BLaER1 treated with 17β-estradiol and CSF1 and Interleukin-3, amounts not matched to agents 10 nM and 100 nM (cell line): ENCODE data around the gene PTPRZ1.

Experiments
- H3K27ac ChIP-seq, 11 experiments: shearing (Covaris generic); formaldehyde crosslinking; 2 replicates each; pipeline ENCODE4 v1.8.1; 2022
- H3K27me3 ChIP-seq, 11 experiments: shearing (Covaris generic); formaldehyde crosslinking; 2 replicates each; pipeline ENCODE4 v1.8.1; 2022
- H3K36me3 ChIP-seq, 11 experiments: shearing (Covaris generic); formaldehyde crosslinking; 2 replicates each; pipeline ENCODE4 v1.8.1; 2022
- H3K4me1 ChIP-seq, 10 experiments: shearing (Covaris generic); formaldehyde crosslinking; 2 replicates each; pipeline ENCODE4 v1.8.1; 2022
- H3K4me2 ChIP-seq, 11 experiments: shearing (Covaris generic); formaldehyde crosslinking; 2 replicates each; pipeline ENCODE4 v1.8.1; 2022
- H3K4me3 ChIP-seq, 10 experiments: shearing (Covaris generic); formaldehyde crosslinking; 2 replicates each; pipeline ENCODE4 v1.8.1; 2022
- H3K9ac ChIP-seq, 11 experiments: shearing (Covaris generic); formaldehyde crosslinking; 2 replicates each; pipeline ENCODE4 v1.8.1; 2022
- H3K9me3 ChIP-seq, 11 experiments: shearing (Covaris generic); formaldehyde crosslinking; replicated peaks in 1 of 11; 2 replicates each; pipeline ENCODE4 v1.8.1; 2022
- H4K20me1 ChIP-seq, 11 experiments: shearing (Covaris generic); formaldehyde crosslinking; 2 replicates each; pipeline ENCODE4 v1.8.1; 2022
- Cebpa-rat ChIP-seq, 11 experiments: shearing (Covaris generic); IDR thresholded peaks; 2 replicates each; pipeline ENCODE4 v1.8.1; 2022

PTPRZ1 gene

GRCh38 chr7:121938429-121938996 is 65.6 kb downstream of the PTPRZ1 start:
- TF ChIP-seq Cebpa-rat (IDR thresholded peaks at IDR 0.05): no peak
- Histone ChIP-seq H3K36me3 (no peaks in the 10 kb centered on the region), H3K27me3 (no peaks in the 10 kb centered on the region), H3K4me3 (no peak overlapping the region), H3K4me1 (no peaks in the 10 kb centered on the region), H3K4me2 (no peak overlapping the region), H4K20me1 (no peaks in the 10 kb centered on the region), H3K9ac (no peak overlapping the region), H3K27ac (no peak overlapping the region), H3K9me3 (no peaks in the 10 kb centered on the region)

GRCh38 chr7:121940918-121941317 is 68.0 kb downstream of the PTPRZ1 start:
- Histone ChIP-seq H3K36me3 (no peaks in the 10 kb centered on the region), H3K27ac (no peak overlapping the region), H3K9ac (no peak overlapping the region), H3K4me2 (no peak overlapping the region), H3K27me3 (no peaks in the 10 kb centered on the region), H3K4me3 (no peak overlapping the region), H3K4me1 (no peaks in the 10 kb centered on the region), H4K20me1 (no peaks in the 10 kb centered on the region), H3K9me3 (no peaks in the 10 kb centered on the region)
- TF ChIP-seq Cebpa-rat (IDR thresholded peaks at IDR 0.05): no peak

DNA sequence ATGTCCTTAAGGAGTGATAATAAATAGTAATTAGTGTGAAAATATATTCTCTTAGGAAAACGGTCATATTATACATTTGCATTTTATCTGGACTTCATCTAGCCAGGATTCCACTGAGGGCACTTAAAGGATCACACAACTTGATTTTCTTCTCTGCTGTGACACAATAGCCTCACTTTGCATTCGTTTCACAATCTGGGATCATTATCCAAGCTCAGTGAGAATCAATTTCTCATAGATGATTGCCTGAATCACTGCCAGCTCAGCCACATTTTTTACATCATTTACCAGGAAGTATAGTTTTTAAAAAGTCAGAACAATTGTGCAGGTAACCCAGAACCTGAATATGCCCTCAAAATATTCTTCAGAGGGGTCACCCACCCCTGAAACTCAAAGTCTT is 68.9 kb downstream of the PTPRZ1 start:
- TF ChIP-seq Cebpa-rat (IDR thresholded peaks at IDR 0.05): no peak
- Histone ChIP-seq H3K4me3 (no peak overlapping the region), H3K27me3 (no peaks in the 10 kb centered on the region), H4K20me1 (no peaks in the 10 kb centered on the region), H3K27ac (no peak overlapping the region), H3K4me1 (no peaks in the 10 kb centered on the region), H3K36me3 (no peaks in the 10 kb centered on the region), H3K4me2 (no peak overlapping the region), H3K9me3 (no peaks in the 10 kb centered on the region), H3K9ac (no peak overlapping the region)

DNA sequence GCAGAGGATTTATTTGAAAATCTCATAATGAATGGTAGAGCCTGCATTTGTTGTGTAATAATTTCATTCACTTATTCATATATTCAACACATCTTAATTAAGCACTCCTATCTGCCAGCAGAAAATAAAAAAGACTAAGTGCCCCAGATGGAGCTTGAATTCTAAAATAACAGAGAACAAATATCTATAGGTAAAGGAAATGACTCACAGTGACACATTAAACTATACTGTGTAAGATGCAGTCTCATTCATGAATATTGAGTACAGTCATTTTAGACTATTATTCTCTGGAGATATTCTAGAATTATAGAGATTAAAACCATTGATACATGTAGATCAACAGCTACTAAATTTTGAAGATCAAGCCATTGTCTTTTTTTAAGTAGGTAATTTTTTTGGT is 72.1 kb downstream of the PTPRZ1 start:
- no peaks in the 10 kb centered on the region for H3K9me3 ChIP-seq
- H3K4me1 ChIP-seq: no peaks in the 10 kb centered on the region
- H3K27me3 ChIP-seq: no peaks in the 10 kb centered on the region
- H3K4me2 ChIP-seq: no peak overlapping the region
- TF ChIP-seq Cebpa-rat (IDR thresholded peaks at IDR 0.05): no peak
- no peak overlapping the region for H3K9ac ChIP-seq
- H3K4me3 ChIP-seq: no peak overlapping the region
- no peak overlapping the region for H3K27ac ChIP-seq
- no peaks in the 10 kb centered on the region for H4K20me1 ChIP-seq
- H3K36me3 ChIP-seq: no peaks in the 10 kb centered on the region

DNA sequence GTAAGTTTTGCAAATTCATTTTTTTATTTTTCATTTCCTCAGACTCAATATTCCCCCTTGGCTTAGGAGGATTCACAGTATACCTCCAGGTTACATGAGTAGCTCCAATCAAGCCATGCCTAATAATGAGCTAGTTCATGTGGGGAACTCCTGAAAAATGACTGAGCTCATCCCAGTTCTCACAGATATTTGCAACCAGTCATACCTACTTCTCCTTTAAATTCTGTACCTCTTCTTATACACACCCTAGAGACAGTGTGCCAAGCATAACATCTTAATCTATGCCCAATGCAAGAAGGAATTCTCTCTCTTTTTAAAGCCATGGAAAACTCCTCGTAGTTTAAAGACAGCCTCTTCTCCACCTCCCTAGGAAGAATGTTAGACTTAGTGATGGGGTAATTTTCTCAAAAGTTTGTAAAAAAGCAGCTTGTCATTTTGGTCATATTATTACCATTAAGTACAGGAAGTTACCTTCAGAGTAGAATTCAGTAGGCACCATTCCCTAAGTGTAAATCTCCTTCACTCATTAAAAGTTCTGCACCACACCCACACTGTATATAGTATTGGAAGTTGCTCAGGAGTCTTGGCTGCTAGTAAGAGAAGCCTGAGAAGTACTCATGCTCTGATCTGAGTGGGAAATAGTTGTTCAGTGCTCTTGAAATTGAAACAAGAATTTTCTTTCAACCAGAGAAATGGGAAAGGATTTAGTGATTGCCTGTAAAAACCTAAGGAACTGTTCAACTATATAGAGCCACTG is 72.7 kb downstream of the PTPRZ1 start:
- Histone ChIP-seq H3K27me3 (no peaks in the 10 kb centered on the region), H3K9me3 (no peaks in the 10 kb centered on the region), H3K4me1 (no peaks in the 10 kb centered on the region), H4K20me1 (no peaks in the 10 kb centered on the region), H3K4me2 (no peak overlapping the region), H3K9ac (no peak overlapping the region), H3K36me3 (no peaks in the 10 kb centered on the region), H3K27ac (no peak overlapping the region), H3K4me3 (no peak overlapping the region)
- TF ChIP-seq Cebpa-rat (IDR thresholded peaks at IDR 0.05): no peak

DNA sequence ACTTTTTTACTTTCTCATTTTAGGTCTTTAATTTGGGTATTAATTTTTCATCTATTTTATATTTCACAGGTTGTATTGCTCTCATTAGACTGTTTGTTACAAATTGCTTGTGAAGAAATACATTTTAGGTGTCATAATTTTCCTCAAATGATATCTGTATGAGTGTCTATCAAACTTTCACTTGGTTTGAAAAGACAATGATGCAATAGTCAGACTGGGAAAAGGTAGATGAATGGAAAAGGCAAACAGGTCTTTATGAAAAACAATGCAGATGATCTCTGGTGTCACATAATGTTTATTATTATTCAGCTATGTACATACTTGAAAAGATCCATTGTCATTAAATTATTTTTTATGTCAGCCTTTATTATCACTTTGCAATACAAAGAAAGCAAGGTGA is 80.2 kb downstream of the PTPRZ1 start:
- no peak overlapping the region for H3K27ac ChIP-seq
- peak overlapping the region in 7 of 11 experiments; percentile 10 to 50 (median 31); a peak in 8 of 22 replicates for H3K4me2 ChIP-seq
- no peak overlapping the region for H3K9ac ChIP-seq

DNA sequence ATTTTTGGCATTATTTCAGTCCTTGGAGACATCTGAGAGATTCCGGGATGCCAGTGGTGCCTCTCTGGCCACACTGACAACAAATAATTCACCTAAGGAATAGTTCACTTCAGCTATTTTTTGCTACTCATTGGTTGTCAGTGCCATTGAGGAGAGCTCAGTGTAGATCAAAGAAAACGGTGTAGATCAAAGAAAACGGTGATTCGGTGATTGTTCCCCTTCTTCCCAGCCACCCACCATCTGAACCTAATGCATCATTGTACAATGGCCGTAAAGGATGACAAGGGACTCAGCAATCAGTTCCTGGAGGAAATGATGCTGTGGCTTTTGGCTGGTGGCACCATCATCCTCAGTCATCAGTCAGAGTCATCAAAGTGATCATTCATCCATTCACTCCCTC is 80.6 kb downstream of the PTPRZ1 start:
- H3K9me3 ChIP-seq: 0 out of 22 replicates have a peak, but pooled peaks cover 0 to 3% (median 0%) of the 10 kb centered on the region in 11 experiments
- H3K4me1 ChIP-seq: peaks cover 22 to 55% (median 47%) of the 10 kb centered on the region in 10 experiments
- no peaks in the 10 kb centered on the region for H3K36me3 ChIP-seq
- H3K27ac ChIP-seq: no peak overlapping the region
- no peak overlapping the region for H3K9ac ChIP-seq
- H3K4me2 ChIP-seq: peak overlapping the region in 8 of 11 experiments; percentile 10 to 50 (median 24); a peak in 12 of 22 replicates
- H3K27me3 ChIP-seq: no peaks in the 10 kb centered on the region
- no peak for TF ChIP-seq Cebpa-rat (IDR thresholded peaks at IDR 0.05)
- H3K4me3 ChIP-seq: no peak overlapping the region
- H4K20me1 ChIP-seq: no peaks in the 10 kb centered on the region

More for the DNA sequence above, 80.2 kb downstream of the PTPRZ1 start:
- Histone ChIP-seq H3K27me3 (no peaks in the 10 kb centered on the region), H4K20me1 (no peaks in the 10 kb centered on the region), H3K4me1 (peaks cover 19 to 51% (median 44%) of the 10 kb centered on the region in 10 experiments), H3K36me3 (no peaks in the 10 kb centered on the region), H3K4me3 (no peak overlapping the region), H3K9me3 (0 out of 22 replicates have a peak, but pooled peaks cover 0 to 3% (median 0%) of the 10 kb centered on the region in 11 experiments)
- TF ChIP-seq Cebpa-rat (IDR thresholded peaks at IDR 0.05): no peak

GRCh38 chr7:121954803-121955202 is 81.8 kb downstream of the PTPRZ1 start:
- no peaks in the 10 kb centered on the region for H3K36me3 ChIP-seq
- TF ChIP-seq Cebpa-rat (IDR thresholded peaks at IDR 0.05): no peak
- H3K4me1 ChIP-seq: peaks cover 22 to 67% (median 52%) of the 10 kb centered on the region in 10 experiments
- no peak overlapping the region for H3K4me3 ChIP-seq
- H3K27me3 ChIP-seq: no peaks in the 10 kb centered on the region
- 0 out of 22 replicates have a peak, but pooled peaks cover 0 to 3% (median 0%) of the 10 kb centered on the region in 11 experiments for H3K9me3 ChIP-seq
- H3K27ac ChIP-seq: peak overlapping the region in 1 of 11 experiments; percentile 66; a peak in 2 of 22 replicates
- H3K4me2 ChIP-seq: peak overlapping the region in 8 of 11 experiments; percentile 23 to 83 (median 71); a peak in 9 of 22 replicates
- H3K9ac ChIP-seq: no peak overlapping the region
- H4K20me1 ChIP-seq: no peaks in the 10 kb centered on the region

GRCh38 chr7:121957626-121958025 is 84.7 kb downstream of the PTPRZ1 start:
- Histone ChIP-seq H3K4me2 (peak overlapping the region; percentile 53 to 83 (median 76)), H3K9me3 (no peaks in the 10 kb centered on the region), H3K4me1 (peaks cover 22 to 69% (median 52%) of the 10 kb centered on the region in 10 experiments)

More at GRCh38 chr7:121957626-121958025, 84.7 kb downstream of the PTPRZ1 start:
- Histone ChIP-seq H3K27me3 (no peaks in the 10 kb centered on the region), H3K27ac (peak overlapping the region in 8 of 11 experiments; percentile 39 to 75 (median 66); a peak in 17 of 22 replicates), H3K4me3 (no peak overlapping the region), H3K9ac (peak overlapping the region in 5 of 11 experiments; percentile 28 to 40 (median 38); a peak in 4 of 22 replicates), H3K36me3 (no peaks in the 10 kb centered on the region), H4K20me1 (no peaks in the 10 kb centered on the region)
- TF ChIP-seq Cebpa-rat (IDR thresholded peaks at IDR 0.05): no peak
